GM21528 (cell line): Measurements from ENCODE around the gene PURA.

Experiments used
- ATAC-seq: cut with Tn5 transposase; IDR thresholded peaks from one replicate; pipeline ENCODE4 v1.9.1; 2021; ENCODE audit warnings: mild to moderate bottlenecking, moderate library complexity; ENCODE audit not compliant: unreplicated experiment, low FRiP score

The PURA gene

GRCh38 chr5:140157032-140157781 is 43.3 kb downstream of the PURA start:
- peak; percentile 90 for ATAC-seq

DNA sequence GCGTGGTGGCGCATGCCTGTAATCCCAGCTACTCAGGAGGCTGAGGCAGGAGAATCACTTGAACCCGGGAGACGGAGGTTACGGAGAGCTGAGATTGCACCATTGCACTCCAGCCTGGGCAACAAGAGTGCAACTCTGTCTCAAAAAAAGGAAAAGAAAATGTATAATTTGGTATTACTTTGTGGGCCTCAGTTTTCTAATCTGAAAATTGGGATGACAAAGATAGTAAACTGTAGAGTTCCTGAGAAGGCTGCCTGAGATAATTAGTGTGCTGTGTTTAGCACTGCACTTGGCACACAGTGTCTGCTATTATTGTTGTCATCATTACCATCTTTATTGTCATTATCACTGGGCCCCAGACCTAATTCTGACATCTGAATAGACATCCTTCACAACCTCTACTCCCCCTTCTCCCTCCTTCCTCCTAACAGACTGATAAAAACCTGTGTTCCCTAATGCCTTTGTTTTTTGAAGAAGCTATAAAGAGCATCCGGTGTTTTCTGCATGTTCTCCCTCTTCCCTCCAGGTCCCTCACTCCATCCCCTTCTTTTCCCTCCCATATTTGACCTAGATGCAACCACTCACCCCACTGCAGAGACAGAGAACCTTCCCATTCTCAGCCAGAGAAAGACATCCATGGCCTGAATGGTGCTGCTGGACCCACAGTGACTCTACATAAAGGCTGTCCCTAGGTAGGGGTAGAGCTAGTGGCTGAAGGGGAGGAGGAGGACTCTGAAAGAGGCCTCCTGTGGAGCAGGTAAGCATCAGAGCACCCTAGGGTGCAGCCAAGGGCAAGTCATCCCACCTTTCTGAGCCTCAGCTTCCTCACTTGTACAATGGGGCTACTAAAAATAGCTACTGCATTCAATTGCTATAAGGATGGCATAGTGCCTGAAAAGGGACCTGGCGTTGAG is 45.4 kb downstream of the PURA start:
- no peak for ATAC-seq

- no peak for ATAC-seq
These were observed 48.4 kb downstream of the PURA start for GRCh38 chr5:140162275-140162674.

DNA sequence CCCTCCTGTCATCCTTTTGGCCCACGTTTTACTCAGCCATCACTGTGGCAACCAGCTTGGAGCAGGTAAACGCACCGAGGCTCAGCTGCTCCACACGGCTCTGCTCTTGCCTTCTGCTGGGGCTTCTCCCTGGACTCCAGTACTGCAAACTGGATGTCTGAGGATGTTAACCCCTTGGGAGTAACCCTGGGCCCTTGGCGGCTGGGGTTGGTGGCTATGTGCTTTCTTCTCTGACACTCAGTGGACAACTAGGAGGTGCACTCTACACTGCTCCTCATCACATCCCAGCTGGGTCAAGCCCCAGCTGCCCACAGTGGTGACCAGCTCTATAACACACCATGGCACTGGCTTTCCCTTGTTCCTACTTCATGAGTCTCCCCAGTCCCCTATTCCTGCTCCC is 48.9 kb downstream of the PURA start:
- ATAC-seq = no peak

DNA sequence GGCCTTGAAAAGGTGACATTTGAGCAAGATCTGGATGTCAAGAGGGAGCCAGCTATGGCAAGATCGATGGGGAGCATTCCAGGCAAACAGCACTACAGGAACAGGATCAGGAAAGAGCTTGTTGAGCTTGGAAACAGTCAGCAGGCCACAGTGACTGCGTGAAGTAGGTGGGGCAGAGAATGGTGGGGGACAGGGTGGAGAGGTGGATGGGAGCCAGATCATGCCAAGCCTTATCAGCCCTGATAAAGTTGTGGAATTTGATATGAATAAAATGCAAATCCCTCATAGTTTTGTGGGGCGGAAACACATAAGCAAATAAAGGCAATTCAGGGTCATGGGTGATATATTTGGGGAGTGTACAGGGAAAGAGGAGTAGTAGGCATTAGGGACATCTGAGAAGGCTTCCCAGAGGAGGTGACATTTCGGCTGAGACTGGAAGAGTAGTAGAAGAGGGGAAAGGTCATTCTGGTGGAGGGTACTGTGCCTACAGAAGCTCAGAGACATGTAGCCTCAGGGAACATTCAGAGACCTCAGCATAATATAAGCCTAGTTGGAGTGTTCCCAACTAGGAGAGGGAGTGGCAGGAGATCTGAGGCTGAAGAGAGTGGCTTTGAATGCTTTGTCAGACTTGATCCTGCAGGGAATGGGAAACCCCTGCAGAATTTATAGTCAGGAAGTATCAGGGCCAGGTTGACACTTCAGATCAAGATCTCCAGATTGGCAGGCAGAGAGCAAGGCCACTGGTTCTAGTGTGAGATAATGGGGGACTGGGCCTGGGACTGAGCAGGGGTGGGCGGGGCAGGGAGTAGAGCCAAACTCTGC is 51.4 kb downstream of the PURA start:
- ATAC-seq = no peak

GRCh38 chr5:140165923-140166270 is 52.0 kb downstream of the PURA start:
- no peak for ATAC-seq

GRCh38 chr5:140166911-140167310 is 53.0 kb downstream of the PURA start:
- no peak for ATAC-seq

DNA sequence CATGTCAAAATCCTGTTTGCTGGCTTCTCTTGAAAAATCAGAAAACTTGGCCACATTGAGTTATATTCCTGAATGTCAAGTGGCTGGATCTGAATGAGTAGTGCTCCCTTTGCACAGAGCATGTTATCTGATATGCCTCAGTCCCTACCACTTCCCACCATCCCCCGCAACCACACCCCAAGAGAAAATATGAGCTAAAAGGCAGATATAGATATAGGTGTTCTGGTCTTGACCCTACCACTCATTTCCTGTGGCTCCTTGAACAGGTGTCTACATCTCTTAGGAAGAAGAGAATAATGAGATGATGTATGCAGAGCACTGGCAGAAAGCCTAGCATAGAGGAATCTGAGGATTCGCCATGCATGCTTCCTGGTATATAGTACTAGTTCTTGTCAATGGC is 54.5 kb downstream of the PURA start:
- ATAC-seq = no peak

DNA sequence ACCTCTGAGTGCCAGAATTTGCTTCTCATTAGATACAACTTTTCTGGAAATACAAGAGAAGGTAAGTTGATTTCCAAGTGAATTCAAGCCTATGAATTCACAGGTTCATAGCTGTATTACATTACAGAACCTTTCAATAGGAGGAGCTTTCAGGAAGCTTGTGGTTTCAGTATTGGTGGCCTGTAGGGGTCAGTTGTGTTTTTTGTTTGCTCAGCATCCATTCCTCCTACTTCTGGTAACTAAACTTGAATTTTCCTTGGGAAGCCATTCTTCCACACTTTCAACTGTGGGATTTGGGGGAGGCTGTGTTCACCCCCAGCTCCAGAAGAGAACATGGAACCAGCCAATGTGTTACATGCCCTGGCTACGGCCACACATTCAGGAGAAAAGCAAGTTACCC is 55.5 kb downstream of the PURA start:
- no peak for ATAC-seq

- ATAC-seq = no peak
These were observed 58.6 kb downstream of the PURA start for GRCh38 chr5:140172483-140172882.

DNA sequence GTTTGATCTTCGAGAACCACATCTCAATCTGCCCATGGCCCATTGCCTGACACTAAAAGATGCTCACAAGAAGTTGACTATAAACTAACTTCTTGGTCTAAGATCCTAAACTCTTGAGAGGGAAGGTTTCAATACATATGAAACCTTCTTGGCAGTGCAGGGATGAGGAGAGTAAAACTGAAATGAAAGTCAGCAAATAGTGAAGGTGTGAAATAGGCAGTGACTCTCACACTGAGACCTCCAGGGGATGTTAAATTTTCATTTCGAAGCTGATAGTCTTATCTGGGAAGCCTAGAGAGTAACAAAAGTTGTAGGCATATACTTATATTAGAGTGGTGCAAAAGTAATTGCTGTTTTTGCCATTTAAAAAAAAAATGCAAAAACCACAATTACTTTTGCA is 60.1 kb downstream of the PURA start:
- no peak for ATAC-seq

DNA sequence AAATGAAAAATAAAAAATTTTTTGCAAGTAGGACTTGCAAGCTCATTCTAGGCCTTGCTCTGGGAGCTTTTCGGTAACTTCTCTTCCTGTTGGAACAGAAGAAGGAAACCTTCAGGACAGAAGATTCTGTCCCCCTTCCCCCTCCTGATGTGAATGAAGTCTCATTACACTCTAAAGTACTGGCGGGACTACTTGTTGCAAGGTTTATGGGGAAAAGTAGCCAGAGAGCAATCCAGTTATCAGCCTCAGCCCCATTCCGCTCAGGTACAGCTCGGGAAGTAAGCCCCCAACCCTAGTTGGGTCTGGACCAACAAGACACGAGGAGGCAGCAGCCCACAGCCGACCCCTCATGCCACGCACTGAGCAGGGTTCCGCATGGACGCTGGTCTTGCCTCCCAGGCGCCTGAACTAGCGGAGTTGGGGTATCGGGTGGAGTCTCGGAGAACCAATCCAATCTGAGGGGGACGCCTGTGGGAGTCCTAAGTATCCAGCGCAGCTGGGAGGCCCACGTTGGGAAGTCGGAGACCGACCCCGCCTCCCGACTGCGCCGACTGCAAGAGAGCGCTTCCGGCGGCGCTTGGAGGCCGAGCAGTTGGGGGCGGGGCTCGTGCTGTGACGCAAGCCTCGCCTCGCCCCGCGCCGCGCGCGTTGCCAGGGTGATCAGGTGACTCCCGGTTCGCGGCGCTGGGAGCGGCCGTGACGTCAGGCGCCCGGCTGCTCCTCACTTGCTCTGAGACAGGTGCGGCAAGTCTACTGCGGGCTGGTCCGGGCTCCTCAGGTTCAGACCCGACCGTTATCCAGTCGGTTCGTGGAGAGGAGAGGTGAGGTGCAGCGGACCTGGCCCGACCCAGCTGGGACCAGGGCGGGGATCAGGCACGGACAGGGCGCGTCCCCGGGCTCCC is 60.8 kb downstream of the PURA start, which contains the start of gene CYSTM1:
TSS of gene CYSTM1 (plus strand) at position 724 of the 902 bp plus-strand sequence. CDS start 19,278 bp downstream, outside the sequence.
- ATAC-seq = peak; percentile 93
